Endothelial cell of umbilical vein (primary cell): Measurements from ENCODE around the gene GSTA5. TPM values are rescaled to one million over a fixed set of nuclear protein-coding genes. Genes with fewer than 3 reads are reported as not detected.

Experiments
- BruUV-seq: library from RNA; stranded (reverse); fragments of 400-500 nt; replicated peaks from 2 replicates; lab custom pipeline; 2021; lab: Mats Ljungman, UMichigan
- CTCF ChIA-PET: fragments of 300-600, 350-600 bp; sonication (Branson Sonifier 250); formaldehyde crosslinking; loops from one replicate; lab custom pipeline; 2021; ENCODE audit warnings: antibody characterized with exemption, inconsistent platforms; lab: Charles Lee
- POLR2A ChIA-PET: fragments of 300-600, 350-600 bp; sonication (Branson Sonifier 250); formaldehyde crosslinking; loops from one replicate; lab custom pipeline; 2021; ENCODE audit warnings: antibody characterized with exemption, inconsistent platforms; lab: Charles Lee
- DNase-seq: peaks from one replicate; pipeline ENCODE4 v3.0.0-alpha.2; 2011; ENCODE audit warnings: low read depth, low spot score
- FAIRE-seq: peaks from 2 replicates; lab custom pipeline; 2011; peaks lifted over from hg19 to GRCh38; lab: Jason Lieb, UNC
- H2AFZ ChIP-seq: 2 replicates; pipeline ENCODE4 v1.6.0; 2012; ENCODE audit warnings: low read depth, low read length, control low read depth, inconsistent platforms
- H3K27ac ChIP-seq: 2 replicates; pipeline ENCODE4 v1.5.1; 2011; ENCODE audit warnings: low read depth, mild to moderate bottlenecking, control low read depth, low read length, moderate library complexity; ENCODE audit not compliant: insufficient read depth
- H3K27me3 ChIP-seq, 2 experiments: 2 replicates each; pipeline versions ENCODE4 v1.6.0 to v1.6.1; 2011; ENCODE audit warnings: low read length in 2 of 2, mixed read lengths in 1 of 2; ENCODE audit not compliant: control insufficient read depth in 2 of 2, insufficient read depth in 2 of 2
- H3K36me3 ChIP-seq, 2 experiments: 2 replicates in 1 of 2; 3 replicates in 1 of 2; pipeline ENCODE4 v1.5.1; 2011; ENCODE audit warnings: low read length in 2 of 2, mild to moderate bottlenecking in 1 of 2, moderate library complexity in 1 of 2; ENCODE audit not compliant: control insufficient read depth in 2 of 2, insufficient read depth in 2 of 2; ENCODE audit errors: extremely low read depth in 1 of 2
- H3K4me1 ChIP-seq: 3 replicates; pipeline ENCODE4 v1.5.1; 2011; ENCODE audit warnings: mild to moderate bottlenecking, low read length; ENCODE audit not compliant: control insufficient read depth, insufficient read depth; ENCODE audit errors: extremely low read depth
- H3K4me2 ChIP-seq: 2 replicates; pipeline ENCODE4 v1.6.1; 2011; ENCODE audit warnings: low read length, control low read depth, mixed read lengths; ENCODE audit not compliant: insufficient read depth
- H3K4me3 ChIP-seq, 3 experiments: fragments of 200-600 bp in 1 of 3; sonication (generic), shearing (Covaris generic) in 1 of 3; replicated peaks in 1 of 3; 2 replicates each; pipeline ENCODE4 v1.5.1; 2011 to 2016; ENCODE audit warnings: control low read depth in 3 of 3, low read length in 3 of 3, mild to moderate bottlenecking in 2 of 3, inconsistent platforms in 1 of 3, low read depth in 1 of 3, moderate library complexity in 1 of 3; ENCODE audit not compliant: insufficient read depth in 1 of 3
- H3K79me2 ChIP-seq: 2 replicates; pipeline ENCODE4 v1.6.0; 2012; ENCODE audit warnings: low read length, inconsistent platforms; ENCODE audit not compliant: control insufficient read depth, insufficient read depth
- H3K9ac ChIP-seq: replicated peaks from 2 replicates; pipeline ENCODE3; 2011; ENCODE audit warnings: low read length, control low read depth; ENCODE audit not compliant: insufficient read depth; ENCODE audit errors: extremely low read depth
- H3K9me1 ChIP-seq: replicated peaks from 3 replicates; pipeline ENCODE4 v1.6.0; 2011; ENCODE audit warnings: mild to moderate bottlenecking, low read length; ENCODE audit not compliant: control insufficient read depth, insufficient read depth; ENCODE audit errors: extremely low read depth
- H3K9me3 ChIP-seq: replicated peaks from 2 replicates; pipeline ENCODE4 v1.5.1; 2012; ENCODE audit warnings: low read length, inconsistent platforms; ENCODE audit not compliant: control insufficient read depth, insufficient read depth
- H4K20me1 ChIP-seq: replicated peaks from 2 replicates; pipeline ENCODE3; 2011; ENCODE audit warnings: mild to moderate bottlenecking, low read length; ENCODE audit not compliant: control insufficient read depth, insufficient read depth; ENCODE audit errors: extremely low read depth
- CTCF ChIP-seq, 2 donors: IDR thresholded peaks; 1 replicate in 1 of 2; 2 replicates in 1 of 2; pipeline ENCODE4 v1.5.1; 2011; ENCODE audit warnings: low read length in 2 of 2, mild to moderate bottlenecking in 2 of 2, moderate library complexity in 2 of 2, control low read depth in 1 of 2, inconsistent platforms in 1 of 2, low read depth in 1 of 2; ENCODE audit not compliant: insufficient read depth in 1 of 2; ENCODE audit errors: extremely low read depth in 1 of 2
- EZH2 ChIP-seq: IDR thresholded peaks from 2 replicates; pipeline ENCODE4 v1.6.1; 2012; ENCODE audit warnings: borderline replicate concordance, low read depth, mild to moderate bottlenecking, moderate library complexity, low read length, inconsistent platforms; ENCODE audit not compliant: severe bottlenecking
- FOS ChIP-seq: IDR thresholded peaks from 2 replicates; pipeline ENCODE4 v1.6.1; 2011; ENCODE audit warnings: mild to moderate bottlenecking, low read length, moderate library complexity, borderline replicate concordance; ENCODE audit not compliant: insufficient read depth
- GATA2 ChIP-seq: IDR thresholded peaks from 2 replicates; pipeline ENCODE4 v1.7.0; 2011; ENCODE audit warnings: low read depth, mild to moderate bottlenecking, moderate library complexity, mixed read lengths, low read length; ENCODE audit not compliant: insufficient read length, insufficient read depth
- MAX ChIP-seq: IDR thresholded peaks from 2 replicates; pipeline ENCODE4 v1.6.1; 2011; ENCODE audit not compliant: insufficient read depth, insufficient read length
- POLR2A ChIP-seq: IDR thresholded peaks from 2 replicates; pipeline ENCODE4 v1.6.1; 2012; ENCODE audit warnings: low read depth, mild to moderate bottlenecking, control low read depth, low read length
- POLR2AphosphoS5 ChIP-seq: IDR thresholded peaks from 2 replicates; pipeline ENCODE4 v1.6.1; 2012; ENCODE audit warnings: low read depth, mild to moderate bottlenecking, control low read depth, low read length, moderate library complexity; ENCODE audit not compliant: insufficient read depth
- dilution Hi-C: fragments of 300-500 bp; cut with MboI; formaldehyde crosslinking; loops from one replicate; pipeline ENCODE4 v1.15.0; 2019; ENCODE audit warnings: low sequenced_read_pairs; ENCODE audit not compliant: extremely low pct_ligation_motif_present
- intact Hi-C: fragments of 100-400 bp; cut with micrococcal nuclease; formaldehyde crosslinking; loops from one replicate; pipeline ENCODE4 v1.10.0; 2022
- polyA plus RNA-seq, 4 experiments: library from polyadenylated mRNA; depleted of rRNA in 3 of 4; stranded (reverse) in 3 of 4; unstranded in 1 of 4; fragments of >200 nt; gene quantifications; 2 replicates each; pipeline versions ENCODE4 v1.2.1 to v1.2.3, GENCODE V29; 2011 to 2012; ENCODE audit warnings: missing spikeins in 1 of 4
- total RNA-seq: library from RNA; stranded (reverse); gene quantifications from 2 replicates; pipeline ENCODE4 v1.2.3, GENCODE V29; 2021

GSTA5 gene
- total and polyA plus RNA-seq, 2 donors (not counting 3 experiments of a cell fraction or from before 2014, with no cell fraction given) = not detected

GRCh38 chr6:52843605-52844004 is 3.0 kb upstream of the GSTA5 start:
- dilution Hi-C loops = no loop called here
- CTCF ChIA-PET = no interaction called here

More at GRCh38 chr6:52843605-52844004, 3.0 kb upstream of the GSTA5 start:
- Histone ChIP-seq H3K36me3 (no peaks in the 10 kb centered on the region), H3K4me1 (no peaks in the 10 kb centered on the region), H3K9me3 (no peaks in the 10 kb centered on the region), H3K4me2 (no peak overlapping the region), H3K4me3 (no peak overlapping the region), H4K20me1 (no peaks in the 10 kb centered on the region), H3K9me1 (no peaks in the 10 kb centered on the region), H3K27me3 (peaks cover 0 to 3% of the 10 kb centered on the region in 2 experiments), H3K9ac (no peak overlapping the region), H3K79me2 (no peaks in the 10 kb centered on the region), H3K27ac (no peak overlapping the region), H2AFZ (no peak overlapping the region)
- TF ChIP-seq MAX (no peak), EZH2 (no peak), POLR2AphosphoS5 (no peak), FOS (no peak), POLR2A (no peak), CTCF (IDR thresholded peaks at IDR 0.05; ENCODE audit: extremely low read depth in 1 of 2, insufficient read depth in 1 of 2, low read depth in 1 of 2, low read length in 2 of 2) (no peak), GATA2 (no peak)
- intact Hi-C loops = no loop called here
- DNase-seq = no peak
- no peak for FAIRE-seq
- no TSS peak for BruUV-seq
- POLR2A ChIA-PET = no interaction called here
